K562 (cell line): Measurements from ENCODE around the gene P2RY8. TPM values are rescaled to one million over a fixed set of nuclear protein-coding genes. Genes with fewer than 3 reads are reported as not detected.

Experiments
- ATAC-seq: fragments of 200-7000 bp; cut with Tn5 transposase; 3 replicates; pipeline ENCODE4 v1.9.1; 2020; ENCODE audit warnings: moderate library complexity
- BruUV-seq: library from RNA; stranded (reverse); fragments of 400-500 nt; replicated peaks from 2 replicates; lab custom pipeline; 2021; lab: Mats Ljungman, UMichigan
- CTCF ChIA-PET: fragments of 300-600 bp; formaldehyde crosslinking; extraction: SDS; loops from one replicate; lab custom pipeline; 2021; ENCODE audit warnings: low intra/inter-chr PET ratio; lab: Yijun Ruan, JAX
- POLR2A ChIA-PET: fragments of 300-600, 350-650 bp; sonication (Branson Sonifier 250); formaldehyde crosslinking; extraction: SDS; loops from one replicate; lab custom pipeline; 2021; ENCODE audit warnings: antibody characterized with exemption, inconsistent platforms; lab: Yijun Ruan, JAX
- DNase-seq, 4 experiments: peaks; one replicate each; pipeline versions ENCODE4 v3.0.0 to v3.0.0-alpha.2; 2011 to 2018; ENCODE audit warnings: low spot score in 3 of 4, mixed read lengths in 3 of 4; ENCODE audit errors: extremely low read depth in 1 of 4
- FAIRE-seq: peaks from 2 replicates; lab custom pipeline; 2011; peaks lifted over from hg19 to GRCh38; lab: Jason Lieb, UNC
- H2AFZ ChIP-seq: 2 replicates; pipeline ENCODE4 v1.6.0; 2011; ENCODE audit warnings: low read depth, low read length, control low read depth, inconsistent platforms
- H3K27ac ChIP-seq: fragments of 200-600 bp; 3 replicates; pipeline ENCODE4 v1.8.0; 2011; ENCODE audit warnings: low read depth, mild to moderate bottlenecking, control low read depth, inconsistent platforms, low read length, moderate library complexity, mixed read lengths; ENCODE audit errors: extremely low read depth
- H3K27me3 ChIP-seq, 2 experiments: fragments of 300-600 bp in 1 of 2; 2 replicates in 1 of 2; 3 replicates in 1 of 2; pipeline versions ENCODE4 v1.6.0 to v1.8.0; 2011; ENCODE audit warnings: inconsistent platforms in 2 of 2, low read length in 2 of 2, mild to moderate bottlenecking in 1 of 2, mixed read lengths in 1 of 2, moderate library complexity in 1 of 2; ENCODE audit not compliant: control insufficient read depth in 2 of 2, insufficient read depth in 2 of 2
- H3K36me3 ChIP-seq: fragments of 300-600 bp; 3 replicates; pipeline ENCODE4 v1.8.0; 2011; ENCODE audit warnings: mild to moderate bottlenecking, low read length, inconsistent platforms; ENCODE audit not compliant: control insufficient read depth, insufficient read depth
- H3K4me1 ChIP-seq, 2 experiments: fragments of 200-600 bp in 1 of 2; replicated peaks in 1 of 2; 2 replicates in 1 of 2; 3 replicates in 1 of 2; pipeline versions ENCODE4 v1.5.1 to v1.8.0; 2011; ENCODE audit warnings: inconsistent platforms in 2 of 2, low read length in 2 of 2, mild to moderate bottlenecking in 1 of 2, mixed read lengths in 1 of 2, moderate library complexity in 1 of 2; ENCODE audit not compliant: control insufficient read depth in 2 of 2, insufficient read depth in 2 of 2
- H3K4me2 ChIP-seq: 2 replicates; pipeline ENCODE4 v1.6.1; 2011; ENCODE audit warnings: low read length, control low read depth, inconsistent platforms, mixed read lengths; ENCODE audit not compliant: insufficient read depth
- H3K4me3 ChIP-seq: fragments of 200-600 bp; sonication (generic), shearing (Covaris generic); 2 replicates; pipeline ENCODE4 v1.5.1; 2016; ENCODE audit warnings: control low read depth, inconsistent platforms
- H3K79me2 ChIP-seq: fragments of 200-600 bp; 3 replicates; pipeline ENCODE4 v1.8.0; 2011; ENCODE audit warnings: low read length, inconsistent platforms; ENCODE audit not compliant: control insufficient read depth, insufficient read depth
- H3K9ac ChIP-seq, 2 experiments: 2 replicates each; pipeline versions ENCODE4 v1.6.0 to v1.6.1; 2011; ENCODE audit warnings: low read depth in 2 of 2, low read length in 2 of 2, control low read depth in 1 of 2, inconsistent platforms in 1 of 2, mild to moderate bottlenecking in 1 of 2, mixed read lengths in 1 of 2; ENCODE audit not compliant: insufficient read depth in 1 of 2
- H3K9me1 ChIP-seq: one replicate; pipeline ENCODE4 v1.6.0; 2011; ENCODE audit warnings: inconsistent platforms, mild to moderate bottlenecking, low read length, moderate library complexity; ENCODE audit not compliant: control insufficient read depth, insufficient read depth
- H3K9me3 ChIP-seq: replicated peaks from 2 replicates; pipeline ENCODE4 v1.5.1; 2011; ENCODE audit warnings: low read depth, low read length, inconsistent platforms; ENCODE audit not compliant: control insufficient read depth, insufficient read depth
- H4K20me1 ChIP-seq: replicated peaks from 2 replicates; pipeline ENCODE4 v1.6.1; 2011; ENCODE audit warnings: low read length, inconsistent platforms, mixed read lengths; ENCODE audit not compliant: control insufficient read depth, insufficient read depth
- E2F5 ChIP-seq: sonication (generic); formaldehyde crosslinking; IDR thresholded peaks from 2 replicates; pipeline ENCODE4 v1.8.0; 2022; ENCODE audit warnings: mild to moderate bottlenecking, missing genetic modification reagents
- POU5F1 ChIP-seq: fragments of 150-350 bp; IDR thresholded peaks from 2 replicates; pipeline ENCODE4 v1.6.1; 2014; ENCODE audit warnings: borderline replicate concordance, low read length, low read depth, mild to moderate bottlenecking; ENCODE audit not compliant: partially characterized antibody
- STAT5A ChIP-seq: IDR thresholded peaks from 2 replicates; pipeline ENCODE4 v1.6.1; 2012; ENCODE audit warnings: low read length, inconsistent platforms, borderline replicate concordance
- ZZZ3 ChIP-seq: fragments of 450-650 bp; IDR thresholded peaks from 2 replicates; pipeline ENCODE4 v1.6.1; 2016; ENCODE audit warnings: antibody characterized with exemption, mild to moderate bottlenecking, moderate library complexity
- WGBS: fragments of 100-300 bp; shearing (Covaris generic); methylation state at CpG from one replicate; pipeline ENCODE4 v1.1.6; 2016; ENCODE audit warnings: low coverage, mixed read lengths; ENCODE audit not compliant: insufficient coverage; ENCODE audit errors: missing lambda C conversion rate; 5-methylcytosine and 5-hydroxymethylcytosine counted together
- in situ Hi-C: fragments of 300-500 bp; cut with MboI; formaldehyde crosslinking; loops from 4 replicates; pipeline ENCODE4 v1.15.0; 2018; ENCODE audit warnings: inconsistent platforms, mixed read lengths
- intact Hi-C: fragments of 100-400 bp; cut with micrococcal nuclease; formaldehyde crosslinking; loops from 2 replicates; pipeline ENCODE4 v1.14.2; 2022
- polyA plus RNA-seq, 8 experiments: library from polyadenylated mRNA; depleted of rRNA in 4 of 8; stranded (reverse) in 5 of 8; unstranded in 3 of 8; fragments of >200 nt; fragmentation: Nextera tagmentation in 2 of 8; fragmentation: Illumina TruSeq in 1 of 8; extraction: Ambion mirVana in 2 of 8; extraction: Trizol in 1 of 8; gene quantifications; 2 replicates each; pipeline versions ENCODE4 v1.2.1 to v1.2.3, GENCODE V29; 2011 to 2014; ENCODE audit warnings: inconsistent platforms in 1 of 8, missing spikeins in 1 of 8
- total RNA-seq, 7 experiments: library from RNA; depleted of rRNA in 6 of 7; stranded (reverse); fragments of >200 nt in 6 of 7; fragmentation: Illumina TruSeq in 2 of 7; extraction: Trizol in 2 of 7; gene quantifications; 2 replicates each; pipeline versions ENCODE4 v1.2.1 to v1.2.3, GENCODE V29; 2011 to 2021; ENCODE audit warnings: low replicate concordance in 1 of 7

The P2RY8 gene
- total and polyA plus RNA-seq, 9 of the 15 experiments (the other 6 are each of a cell fraction or from before 2014, with no cell fraction given) = 0.04 to 0.69 (median 0.08) TPM; not detected in 3

DNA sequence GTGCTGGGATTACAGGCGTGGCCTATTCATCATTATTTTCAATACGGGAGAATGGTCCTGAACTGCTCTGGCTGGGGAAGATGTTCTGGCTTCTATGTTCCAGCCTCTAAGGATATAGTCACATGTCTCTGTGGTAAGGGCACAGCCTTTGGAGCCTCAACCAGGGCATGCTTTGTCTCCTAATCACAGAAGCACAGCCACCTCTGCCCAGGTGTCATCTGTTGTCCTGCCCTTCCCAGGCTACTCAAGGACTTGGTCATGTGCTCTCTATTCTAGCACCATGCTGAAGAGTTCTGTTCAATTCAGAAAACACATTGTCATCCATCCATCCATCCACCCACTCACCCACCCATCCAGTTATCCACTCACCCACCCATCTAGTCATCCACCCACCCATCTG is 113.8 kb downstream of the P2RY8 start (continued):
- TF ChIP-seq POU5F1 = no peak
- no peak for TF ChIP-seq ZZZ3

- Histone ChIP-seq H4K20me1 (no peaks in the 10 kb centered on the region), H3K9me3 (no peaks in the 10 kb centered on the region; the same call in 1 of the 2 replicates)
- FAIRE-seq = no peak
- TF ChIP-seq STAT5A (0 out of 2 replicates have a peak, but pooled peaks have one; percentile 1), E2F5 (CRISPR knock-in tag) (no peak)
- TF ChIP-seq, all 486 proteins: peak for 1
- intact Hi-C loops (no loop called here), in situ Hi-C loops (no loop called here)
- Histone ChIP-seq H2AFZ (no peak overlapping the region), H3K4me1 (peaks cover 0 to 9% of the 10 kb centered on the region in 2 experiments; a peak in 2 of 5 replicates), H3K4me3 (no peak overlapping the region), H3K27me3 (no peaks in the 10 kb centered on the region), H3K79me2 (no peaks in the 10 kb centered on the region), H3K27ac (no peak overlapping the region), H3K36me3 (peaks cover 11% of the 10 kb centered on the region; the same call in 2 of the 3 replicates), H3K9me1 (no peaks in the 10 kb centered on the region), H3K4me2 (no peak overlapping the region), H3K9ac (no peak overlapping the region)
- BruUV-seq = no TSS peak
- 71% methylated on average over 4 of the region's 4 CpGs for WGBS
- no peak for DNase-seq
- ATAC-seq = no peak
- ChIA-PET POLR2A (no interaction called here), CTCF (no interaction called here)
These were observed 114.9 kb downstream of the P2RY8 start for GRCh38 chrX:1422135-1422465.
